GM23248 (cell line): ENCODE data around the gene SPATC1L.

ENCODE experiments used
- EZH2 ChIP-seq: fragments of 200-600 bp; sonication (generic); IDR thresholded peaks from 2 replicates; pipeline ENCODE4 v1.6.1; 2018; ENCODE audit warnings: antibody characterized with exemption, mild to moderate bottlenecking; ENCODE audit not compliant: insufficient read depth, poor library complexity, severe bottlenecking
- EZH2phosphoT487 ChIP-seq: fragments of 200-600 bp; sonication (generic); IDR thresholded peaks from 2 replicates; pipeline ENCODE4 v1.6.1; 2018; ENCODE audit warnings: antibody characterized with exemption, moderate library complexity, mild to moderate bottlenecking, low read depth; ENCODE audit not compliant: insufficient read depth

GRCh38 chr21:46156378-46156645 is 27.9 kb downstream of the SPATC1L start:
- no peak for TF ChIP-seq EZH2
- TF ChIP-seq EZH2phosphoT487, result no peak
